ENCODE results near the gene NFIA.

NFIA gene

GRCh38 chr1:61326713-61327112 lies 244.4 kb downstream of the NFIA start:
- no peak for TF ChIP-seq RAD21 (IDR thresholded peaks at IDR 0.05; ENCODE audit: low read depth)
- no peak for TF ChIP-seq CEBPB (IDR thresholded peaks at IDR 0.05)

DNA sequence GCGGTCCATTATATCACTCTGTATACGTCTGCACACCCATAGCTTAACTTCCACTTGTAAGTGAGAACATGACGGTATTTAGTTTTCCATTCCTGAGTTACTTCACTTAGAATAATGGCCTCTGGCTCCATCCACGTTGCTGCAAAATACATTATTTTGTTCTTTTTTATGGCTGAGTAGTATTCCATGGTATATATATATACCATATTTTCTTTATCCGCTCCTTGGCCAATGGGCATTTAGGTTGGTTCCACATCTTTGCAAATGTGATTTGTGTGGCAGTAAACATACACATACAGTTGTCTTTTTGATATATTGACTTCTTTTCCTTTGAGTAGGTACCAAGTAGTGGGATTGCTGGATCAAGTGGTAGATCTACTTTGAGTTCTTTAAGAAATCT lies 245.1 kb downstream of the NFIA start:
- TF ChIP-seq MAX (IDR thresholded peaks at IDR 0.05) (no peak), EGR1 (IDR thresholded peaks at IDR 0.05) (no peak)

- TF ChIP-seq EP300 (IDR thresholded peaks at IDR 0.05; ENCODE audit: borderline replicate concordance), result no peak
These were observed 247.2 kb downstream of the NFIA start for GRCh38 chr1:61329556-61329955.

GRCh38 chr1:61330018-61330417 lies 247.7 kb downstream of the NFIA start:
- TF ChIP-seq CREB1 (IDR thresholded peaks at IDR 0.05; ENCODE audit: low read depth) (no peak), TCF12 (IDR thresholded peaks at IDR 0.05; ENCODE audit: low read depth) (no peak), YY1 (IDR thresholded peaks at IDR 0.05; ENCODE audit: low read depth) (no peak), TEAD4 (IDR thresholded peaks at IDR 0.05) (no peak)
- TF ChIP-seq, protein P1, sequence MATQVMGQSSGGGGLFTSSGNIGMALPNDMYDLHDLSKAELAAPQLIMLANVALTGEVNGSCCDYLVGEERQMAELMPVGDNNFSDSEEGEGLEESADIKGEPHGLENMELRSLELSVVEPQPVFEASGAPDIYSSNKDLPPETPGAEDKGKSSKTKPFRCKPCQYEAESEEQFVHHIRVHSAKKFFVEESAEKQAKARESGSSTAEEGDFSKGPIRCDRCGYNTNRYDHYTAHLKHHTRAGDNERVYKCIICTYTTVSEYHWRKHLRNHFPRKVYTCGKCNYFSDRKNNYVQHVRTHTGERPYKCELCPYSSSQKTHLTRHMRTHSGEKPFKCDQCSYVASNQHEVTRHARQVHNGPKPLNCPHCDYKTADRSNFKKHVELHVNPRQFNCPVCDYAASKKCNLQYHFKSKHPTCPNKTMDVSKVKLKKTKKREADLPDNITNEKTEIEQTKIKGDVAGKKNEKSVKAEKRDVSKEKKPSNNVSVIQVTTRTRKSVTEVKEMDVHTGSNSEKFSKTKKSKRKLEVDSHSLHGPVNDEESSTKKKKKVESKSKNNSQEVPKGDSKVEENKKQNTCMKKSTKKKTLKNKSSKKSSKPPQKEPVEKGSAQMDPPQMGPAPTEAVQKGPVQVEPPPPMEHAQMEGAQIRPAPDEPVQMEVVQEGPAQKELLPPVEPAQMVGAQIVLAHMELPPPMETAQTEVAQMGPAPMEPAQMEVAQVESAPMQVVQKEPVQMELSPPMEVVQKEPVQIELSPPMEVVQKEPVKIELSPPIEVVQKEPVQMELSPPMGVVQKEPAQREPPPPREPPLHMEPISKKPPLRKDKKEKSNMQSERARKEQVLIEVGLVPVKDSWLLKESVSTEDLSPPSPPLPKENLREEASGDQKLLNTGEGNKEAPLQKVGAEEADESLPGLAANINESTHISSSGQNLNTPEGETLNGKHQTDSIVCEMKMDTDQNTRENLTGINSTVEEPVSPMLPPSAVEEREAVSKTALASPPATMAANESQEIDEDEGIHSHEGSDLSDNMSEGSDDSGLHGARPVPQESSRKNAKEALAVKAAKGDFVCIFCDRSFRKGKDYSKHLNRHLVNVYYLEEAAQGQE (IDR thresholded peaks at IDR 0.05; ENCODE audit: low read depth), result no peak

DNA sequence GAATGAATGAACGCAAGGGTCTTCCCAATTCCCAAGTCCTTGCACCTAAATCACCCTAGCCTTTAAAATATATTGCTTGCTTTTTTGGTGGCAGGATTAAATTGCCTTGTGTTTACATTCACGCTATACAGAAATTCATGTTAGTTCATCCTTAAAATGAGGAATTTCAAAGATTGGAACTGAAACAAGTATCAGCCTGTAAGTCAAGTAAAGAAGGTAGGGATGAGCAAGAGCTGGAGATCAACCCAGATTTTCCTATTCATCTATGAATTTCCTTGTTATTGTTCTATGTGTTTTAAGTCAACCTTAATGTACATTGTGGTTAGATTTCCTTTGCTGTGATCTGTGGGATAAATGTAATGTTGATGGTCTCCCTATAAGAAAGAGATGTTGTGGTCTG lies 248.2 kb downstream of the NFIA start:
- no peak for TF ChIP-seq YY1 (IDR thresholded peaks at IDR 0.05; ENCODE audit: low read depth)

DNA sequence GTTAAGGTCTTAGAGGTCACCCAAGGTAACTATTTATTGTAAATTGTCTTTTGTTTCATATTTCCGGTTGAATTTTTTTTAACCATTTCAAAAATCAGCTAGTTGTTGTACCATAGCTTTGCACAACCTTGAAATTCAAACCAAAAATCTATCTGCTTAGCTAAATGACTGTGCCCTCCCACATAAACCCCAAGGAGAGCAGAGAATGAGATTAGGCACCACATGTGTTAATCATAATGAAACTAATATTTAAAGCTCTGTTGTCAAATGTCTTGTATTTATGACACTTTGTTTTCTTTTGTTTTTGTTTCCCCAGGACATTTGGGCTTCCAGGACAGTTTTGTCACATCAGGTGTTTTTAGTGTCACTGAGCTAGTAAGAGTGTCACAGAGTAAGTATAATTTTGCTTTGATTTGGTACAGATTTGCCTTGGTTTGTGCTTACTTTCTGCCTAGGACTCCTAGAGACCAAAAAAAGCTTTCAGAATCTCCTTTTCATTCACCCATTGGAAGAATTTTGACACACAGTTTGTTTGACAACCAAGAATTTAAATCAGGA lies 249.9 kb downstream of the NFIA start:
- TF ChIP-seq, protein P1 (IDR thresholded peaks at IDR 0.05; ENCODE audit: low read depth), result no peak
- TF ChIP-seq TCF12 (IDR thresholded peaks at IDR 0.05; ENCODE audit: low read depth) (no peak), NFIC (IDR thresholded peaks at IDR 0.05) (no peak), USF1 (IDR thresholded peaks at IDR 0.05) (no peak), ZBTB7A (IDR thresholded peaks at IDR 0.05; ENCODE audit: low read depth) (no peak), YY1 (IDR thresholded peaks at IDR 0.05; ENCODE audit: low read depth) (no peak), TEAD4 (IDR thresholded peaks at IDR 0.05) (no peak), RAD21 (IDR thresholded peaks at IDR 0.05; ENCODE audit: low read depth) (no peak), CEBPB (IDR thresholded peaks at IDR 0.05) (no peak), TAF1 (IDR thresholded peaks at IDR 0.05; ENCODE audit: low read depth) (no peak), FOXM1 (IDR thresholded peaks at IDR 0.05; ENCODE audit: borderline replicate concordance, low read depth) (no peak), CREB1 (IDR thresholded peaks at IDR 0.05; ENCODE audit: low read depth) (no peak), EGR1 (IDR thresholded peaks at IDR 0.05) (no peak)

- TF ChIP-seq CEBPB (IDR thresholded peaks at IDR 0.05) (no peak), TAF1 (IDR thresholded peaks at IDR 0.05; ENCODE audit: low read depth) (no peak), EGR1 (IDR thresholded peaks at IDR 0.05) (no peak), MAX (IDR thresholded peaks at IDR 0.05) (no peak), NFIC (IDR thresholded peaks at IDR 0.05) (no peak), CREB1 (IDR thresholded peaks at IDR 0.05; ENCODE audit: low read depth) (no peak), TEAD4 (IDR thresholded peaks at IDR 0.05) (no peak), ZBTB7A (IDR thresholded peaks at IDR 0.05; ENCODE audit: low read depth) (no peak), YY1 (IDR thresholded peaks at IDR 0.05; ENCODE audit: low read depth) (no peak), TCF12 (IDR thresholded peaks at IDR 0.05; ENCODE audit: low read depth) (no peak), USF1 (IDR thresholded peaks at IDR 0.05) (no peak), FOXM1 (IDR thresholded peaks at IDR 0.05; ENCODE audit: borderline replicate concordance, low read depth) (no peak), EP300 (IDR thresholded peaks at IDR 0.05; ENCODE audit: borderline replicate concordance) (no peak), RAD21 (IDR thresholded peaks at IDR 0.05; ENCODE audit: low read depth) (no peak)
- TF ChIP-seq, protein P1 (IDR thresholded peaks at IDR 0.05; ENCODE audit: low read depth), result no peak
These were observed 250.4 kb downstream of the NFIA start for GRCh38 chr1:61332796-61333195.

All from Ishikawa (cell line).